H1 (cell line): Measurements from ENCODE around the gene ASTL. TPM values are rescaled to one million over a fixed set of nuclear protein-coding genes. Genes with fewer than 3 reads are reported as not detected.

Experiments
- CTCF ChIA-PET: fragments of 300-600 bp; sonication (Branson Sonifier 250); formaldehyde crosslinking; loops from one replicate; lab custom pipeline; 2021; ENCODE audit not compliant: partially characterized antibody; lab: Charles Lee
- POLR2A ChIA-PET: fragments of 300-600 bp; sonication (Branson Sonifier 250); formaldehyde crosslinking; loops from one replicate; lab custom pipeline; 2021; ENCODE audit warnings: inconsistent platforms; ENCODE audit not compliant: partially characterized antibody; lab: Charles Lee
- DNase-seq, 2 experiments: peaks; one replicate each; pipeline versions ENCODE4 v3.0.0 to v3.0.0-alpha.2; 2010 to 2022; ENCODE audit warnings: low spot score in 2 of 2, low read depth in 1 of 2, mixed read lengths in 1 of 2
- FAIRE-seq: peaks from 2 replicates; lab custom pipeline; 2011; peaks lifted over from hg19 to GRCh38; lab: Jason Lieb, UNC
- H2AFZ ChIP-seq: 2 replicates; pipeline ENCODE4 v1.8.1; 2012; ENCODE audit warnings: low read length, inconsistent platforms
- H2AK5ac ChIP-seq: 2 replicates; pipeline ENCODE4 v1.6.1; 2013; ENCODE audit warnings: low read depth, low read length
- H2BK120ac ChIP-seq: replicated peaks from 2 replicates; pipeline ENCODE3; 2013; ENCODE audit warnings: low read depth, low read length, inconsistent platforms
- H2BK12ac ChIP-seq: 2 replicates; pipeline ENCODE4 v1.6.1; 2013; ENCODE audit warnings: low read depth, low read length
- H2BK15ac ChIP-seq: 2 replicates; pipeline ENCODE4 v1.6.1; 2013; ENCODE audit warnings: low read length
- H2BK20ac ChIP-seq: 2 replicates; pipeline ENCODE4 v1.6.1; 2013; ENCODE audit warnings: low read length
- H2BK5ac ChIP-seq: 2 replicates; pipeline ENCODE4 v1.6.1; 2013; ENCODE audit warnings: low read depth, low read length
- H3K14ac ChIP-seq: 2 replicates; pipeline ENCODE4 v1.6.1; 2013; ENCODE audit warnings: inconsistent platforms; ENCODE audit not compliant: insufficient read length
- H3K18ac ChIP-seq: 2 replicates; pipeline ENCODE4 v1.6.1; 2013; ENCODE audit warnings: low read length; ENCODE audit errors: extremely low read depth
- H3K23ac ChIP-seq: 2 replicates; pipeline ENCODE4 v1.6.1; 2013; ENCODE audit warnings: inconsistent platforms; ENCODE audit not compliant: insufficient read length
- H3K23me2 ChIP-seq: 2 replicates; pipeline ENCODE4 v1.6.1; 2013; ENCODE audit warnings: low read depth, low read length
- H3K27ac ChIP-seq: 2 replicates; pipeline ENCODE4 v1.6.1; 2011; ENCODE audit warnings: low read depth, low read length, inconsistent platforms
- H3K27me3 ChIP-seq, 4 experiments: replicated peaks in 1 of 4; 1 replicate in 1 of 4; 2 replicates in 3 of 4; pipeline versions ENCODE4 v1.6.1 to v1.8.1; 2011 to 2013; ENCODE audit warnings: low read length in 3 of 4, mild to moderate bottlenecking in 3 of 4, inconsistent platforms in 2 of 4, mixed read lengths in 2 of 4, moderate library complexity in 1 of 4; ENCODE audit not compliant: control insufficient read depth in 3 of 4, insufficient read depth in 3 of 4; ENCODE audit errors: extremely low read depth in 1 of 4
- H3K36me3 ChIP-seq, 4 experiments: 2 replicates each; pipeline versions ENCODE4 v1.6.1 to v1.8.1; 2011 to 2013; ENCODE audit warnings: mild to moderate bottlenecking in 4 of 4, low read length in 3 of 4, moderate library complexity in 2 of 4, control low read depth in 1 of 4, inconsistent platforms in 1 of 4; ENCODE audit not compliant: insufficient read depth in 4 of 4, control insufficient read depth in 2 of 4
- H3K4ac ChIP-seq: replicated peaks from 2 replicates; pipeline ENCODE3; 2013; ENCODE audit warnings: low read length, low read depth, mixed read lengths, inconsistent platforms; ENCODE audit not compliant: insufficient read length
- H3K4me1 ChIP-seq, 4 experiments: replicated peaks in 1 of 4; 1 replicate in 1 of 4; 2 replicates in 3 of 4; pipeline versions ENCODE4 v1.6.1 to v1.8.1; 2011 to 2013; ENCODE audit warnings: low read length in 3 of 4, inconsistent platforms in 2 of 4, mixed read lengths in 1 of 4; ENCODE audit not compliant: insufficient read depth in 4 of 4, control insufficient read depth in 3 of 4
- H3K4me2 ChIP-seq, 2 experiments: 2 replicates each; pipeline versions ENCODE4 v1.6.1 to v1.8.1; 2011 to 2013; ENCODE audit warnings: low read depth in 2 of 2, low read length in 2 of 2, control low read depth in 1 of 2, inconsistent platforms in 1 of 2, mild to moderate bottlenecking in 1 of 2; ENCODE audit not compliant: insufficient read depth in 1 of 2
- H3K4me3 ChIP-seq, 4 experiments: fragments of 200-600, 300-600 bp in 1 of 4; sonication (generic), shearing (Covaris generic), sonication (Bioruptor Twin) in 1 of 4; 2 replicates each; pipeline versions ENCODE4 v1.5.1 to v1.8.1; 2011 to 2016; ENCODE audit warnings: low read length in 4 of 4, low read depth in 3 of 4, control low read depth in 2 of 4, inconsistent platforms in 2 of 4, mild to moderate bottlenecking in 2 of 4, mixed read lengths in 1 of 4, moderate library complexity in 1 of 4; ENCODE audit not compliant: insufficient read depth in 2 of 4; ENCODE audit errors: extremely low read depth in 1 of 4
- H3K56ac ChIP-seq: replicated peaks from 2 replicates; pipeline ENCODE3; 2013; ENCODE audit warnings: low read depth, mild to moderate bottlenecking, mixed read lengths, low read length, inconsistent platforms; ENCODE audit not compliant: insufficient read length
- H3K79me1 ChIP-seq: 2 replicates; pipeline ENCODE4 v1.6.1; 2013; ENCODE audit warnings: low read depth, low read length, control low read depth
- H3K79me2 ChIP-seq, 2 experiments: 2 replicates each; pipeline versions ENCODE4 v1.6.1 to v1.8.1; 2012 to 2013; ENCODE audit warnings: low read length in 2 of 2, mild to moderate bottlenecking in 2 of 2, inconsistent platforms in 1 of 2; ENCODE audit not compliant: insufficient read depth in 2 of 2, control insufficient read depth in 1 of 2
- H3K9ac ChIP-seq, 4 experiments: replicated peaks in 1 of 4; 1 replicate in 1 of 4; 2 replicates in 3 of 4; pipeline versions ENCODE4 v1.6.1 to v1.8.1; 2011 to 2013; ENCODE audit warnings: low read depth in 3 of 4, low read length in 3 of 4, control low read depth in 2 of 4, mild to moderate bottlenecking in 2 of 4, moderate library complexity in 2 of 4, inconsistent platforms in 1 of 4; ENCODE audit errors: extremely low read depth in 1 of 4
- H3K9me3 ChIP-seq, 2 experiments: 2 replicates each; pipeline versions ENCODE4 v1.6.1 to v1.8.1; 2012 to 2013; ENCODE audit warnings: mild to moderate bottlenecking in 2 of 2, moderate library complexity in 2 of 2, control low read depth in 1 of 2, inconsistent platforms in 1 of 2, low read depth in 1 of 2, low read length in 1 of 2, mixed read lengths in 1 of 2; ENCODE audit not compliant: insufficient read depth in 2 of 2
- H4K20me1 ChIP-seq, 2 experiments: replicated peaks in 1 of 2; 2 replicates each; pipeline versions ENCODE3 to v1.8.1; 2011 to 2013; ENCODE audit warnings: inconsistent platforms in 2 of 2, low read length in 2 of 2, mild to moderate bottlenecking in 1 of 2; ENCODE audit not compliant: insufficient read depth in 2 of 2, control insufficient read depth in 1 of 2
- H4K5ac ChIP-seq: 2 replicates; pipeline ENCODE4 v1.6.1; 2013; ENCODE audit warnings: low read length, low read depth, mixed read lengths, inconsistent platforms; ENCODE audit not compliant: insufficient read length
- H4K8ac ChIP-seq: 2 replicates; pipeline ENCODE4 v1.8.0; 2013; ENCODE audit warnings: mild to moderate bottlenecking, moderate library complexity, low read length, inconsistent platforms; ENCODE audit not compliant: insufficient read depth; ENCODE audit errors: extremely low read depth
- H4K91ac ChIP-seq: replicated peaks from 2 replicates; pipeline ENCODE3; 2013; ENCODE audit warnings: low read length, mixed read lengths, inconsistent platforms; ENCODE audit not compliant: insufficient read length
- CBX5 ChIP-seq: fragments of 300-800, 300-1000 bp; sonication (generic); IDR thresholded peaks from 2 replicates; pipeline ENCODE4 v1.7.1; 2016; ENCODE audit warnings: antibody characterized with exemption, low read length, low read depth
- CTCF ChIP-seq, 3 experiments: IDR thresholded peaks; 1 replicate in 2 of 3; 2 replicates in 1 of 3; pipeline versions ENCODE4 v1.5.1 to v1.6.1; 2011; ENCODE audit warnings: low read length in 3 of 3, mild to moderate bottlenecking in 3 of 3, inconsistent platforms in 2 of 3, low read depth in 1 of 3, moderate library complexity in 1 of 3; ENCODE audit not compliant: insufficient read depth in 1 of 3; ENCODE audit errors: control extremely low read depth in 1 of 3
- HDAC6 ChIP-seq: IDR thresholded peaks from one replicate; pipeline ENCODE4 v1.7.1; 2012; ENCODE audit warnings: low read depth, mild to moderate bottlenecking, inconsistent platforms, low read length, moderate library complexity
- KDM4A ChIP-seq: IDR thresholded peaks from one replicate; pipeline ENCODE4 v1.7.1; 2012; ENCODE audit warnings: low read depth, mild to moderate bottlenecking, moderate library complexity, low read length, inconsistent platforms; ENCODE audit not compliant: severe bottlenecking
- KDM5A ChIP-seq: fragments of 200-600 bp; IDR thresholded peaks from 2 replicates; pipeline ENCODE4 v1.7.1; 2012; ENCODE audit warnings: mild to moderate bottlenecking, low read length, inconsistent platforms, mixed read lengths
- PHF8 ChIP-seq: fragments of 200-600 bp; sonication (generic); conservative IDR thresholded peaks from 2 replicates; pipeline ENCODE4 v1.7.1; 2012; ENCODE audit warnings: low read depth, mild to moderate bottlenecking, inconsistent platforms, low read length, moderate library complexity
- RAD21 ChIP-seq, 2 experiments: IDR thresholded peaks in 1 of 2; conservative IDR thresholded peaks in 1 of 2; 2 replicates each; pipeline ENCODE4 v1.6.1; 2011; ENCODE audit warnings: low read depth in 2 of 2, low read length in 2 of 2, improper control_type of control experiment in 1 of 2, inconsistent platforms in 1 of 2, mild to moderate bottlenecking in 1 of 2, moderate library complexity in 1 of 2
- RBBP5 ChIP-seq: IDR thresholded peaks from 2 replicates; pipeline ENCODE4 v1.7.1; 2012; ENCODE audit warnings: low read depth, mild to moderate bottlenecking, inconsistent platforms, low read length, moderate library complexity, borderline replicate concordance
- WGBS, 2 experiments: shearing (Covaris generic) in 1 of 2; methylation state at CpG; one replicate each; pipeline versions ENCODE4 v1.1.6 to v1.1.7; 2013 to 2015; ENCODE audit warnings: low lambda C conversion rate in 2 of 2, mixed read lengths in 2 of 2, inconsistent platforms in 1 of 2, low coverage in 1 of 2, missing lambda C conversion rate in 1 of 2; ENCODE audit not compliant: insufficient replicate concordance in 2 of 2, insufficient coverage in 1 of 2, insufficient read length in 1 of 2; ENCODE audit errors: extremely low coverage in 1 of 2, missing lambda C conversion rate in 1 of 2; 5-methylcytosine and 5-hydroxymethylcytosine counted together
- polyA plus RNA-seq, 7 experiments: library from polyadenylated mRNA; depleted of rRNA in 3 of 7; stranded (reverse) in 5 of 7; unstranded in 2 of 7; fragments of >200 nt in 5 of 7; fragments of 200-250 nt in 2 of 7; gene quantifications; 1 replicate in 5 of 7; 2 replicates in 1 of 7; 4 replicates in 1 of 7; pipeline versions ENCODE4 v1.2.1 to v1.2.3, GENCODE V29; 2011 to 2013; ENCODE audit warnings: missing spikeins in 2 of 7, mixed read lengths in 2 of 7
- total RNA-seq: library from RNA; stranded (reverse); fragmentation: NEBNext Ultra II Directional; extraction: Animal tissue kit (Norgen Biotek cat#: 25700); gene quantifications from 2 replicates; pipeline ENCODE4 v1.2.1, GENCODE V29; 2021

Gene ASTL
- total and polyA plus RNA-seq, 2 of the 8 experiments (the other 6 are each of a cell fraction or from before 2014, with no cell fraction given) = 0.60 to 1.4 TPM

- Histone ChIP-seq H3K14ac (no peak overlapping the region), H3K9me3 (no peaks in the 10 kb centered on the region), H3K4me2 (no peak overlapping the region), H3K56ac (no peak overlapping the region), H3K27ac (no peak overlapping the region), H3K4me3 (no peak overlapping the region), H3K4ac (no peak overlapping the region), H3K9ac (no peak overlapping the region), H2AK5ac (no peak overlapping the region), H4K20me1 (no peaks in the 10 kb centered on the region), H3K79me2 (no peaks in the 10 kb centered on the region), H3K23ac (no peak overlapping the region), H3K23me2 (no peaks in the 10 kb centered on the region), H2BK5ac (peak overlapping the region; percentile 35; the same call in 1 of the 2 replicates), H4K8ac (peak overlapping the region; percentile 54), H2BK20ac (no peak overlapping the region), H2BK12ac (peak overlapping the region; percentile 31; the same call in 1 of the 2 replicates), H2AFZ (peak overlapping the region; percentile 89), H3K4me1 (peaks cover 3 to 24% (median 10%) of the 10 kb centered on the region in 4 experiments), H3K27me3 (no peaks in the 10 kb centered on the region; a peak in 1 of 7 replicates), H2BK120ac (no peak overlapping the region), H3K18ac (no peak overlapping the region), H4K91ac (no peak overlapping the region), H2BK15ac (peak overlapping the region; percentile 81; the same call in 1 of the 2 replicates), H4K5ac (no peak overlapping the region), H3K79me1 (no peaks in the 10 kb centered on the region), H3K36me3 (no peaks in the 10 kb centered on the region)
- POLR2A ChIA-PET = no interaction called here
- WGBS, 2 experiments = 87% methylated on average over 19 of the region's 22 CpGs; no CpG with 5 or more reads in 1 of the 2 experiments
- CTCF ChIA-PET = interaction anchor here (1.0 to 3.0 kb wide), 13 partner anchors 9 to 85 kb away, joined by 3 to 12 read pairs (median 4); partner anchors contain the start of genes ADRA2B and ASTL
- no peak for FAIRE-seq
- DNase-seq = peak in 1 of 2 experiments; percentile 53
- no peak for TF ChIP-seq CBX5
- no peak for TF ChIP-seq KDM4A
- no peak for TF ChIP-seq KDM5A
- no peak for TF ChIP-seq PHF8
- TF ChIP-seq HDAC6 = no peak
- no peak for TF ChIP-seq CTCF (IDR thresholded peaks at IDR 0.05; ENCODE audit: control extremely low read depth in 1 of 3, insufficient read depth in 1 of 3, low read depth in 1 of 3, low read length in 3 of 3)
- TF ChIP-seq RAD21 (IDR thresholded peaks at IDR 0.05 in 1 of 2, conservative IDR thresholded peaks at IDR 0.05 in 1 of 2; ENCODE audit: low read depth in 2 of 2, low read length in 2 of 2) = no peak
- TF ChIP-seq RBBP5 = no peak
Observed at GRCh38 chr2:96089356-96090195, 48.7 kb downstream of the ASTL start.
